ENCODE measurements around the gene SLC24A3.

DNA sequence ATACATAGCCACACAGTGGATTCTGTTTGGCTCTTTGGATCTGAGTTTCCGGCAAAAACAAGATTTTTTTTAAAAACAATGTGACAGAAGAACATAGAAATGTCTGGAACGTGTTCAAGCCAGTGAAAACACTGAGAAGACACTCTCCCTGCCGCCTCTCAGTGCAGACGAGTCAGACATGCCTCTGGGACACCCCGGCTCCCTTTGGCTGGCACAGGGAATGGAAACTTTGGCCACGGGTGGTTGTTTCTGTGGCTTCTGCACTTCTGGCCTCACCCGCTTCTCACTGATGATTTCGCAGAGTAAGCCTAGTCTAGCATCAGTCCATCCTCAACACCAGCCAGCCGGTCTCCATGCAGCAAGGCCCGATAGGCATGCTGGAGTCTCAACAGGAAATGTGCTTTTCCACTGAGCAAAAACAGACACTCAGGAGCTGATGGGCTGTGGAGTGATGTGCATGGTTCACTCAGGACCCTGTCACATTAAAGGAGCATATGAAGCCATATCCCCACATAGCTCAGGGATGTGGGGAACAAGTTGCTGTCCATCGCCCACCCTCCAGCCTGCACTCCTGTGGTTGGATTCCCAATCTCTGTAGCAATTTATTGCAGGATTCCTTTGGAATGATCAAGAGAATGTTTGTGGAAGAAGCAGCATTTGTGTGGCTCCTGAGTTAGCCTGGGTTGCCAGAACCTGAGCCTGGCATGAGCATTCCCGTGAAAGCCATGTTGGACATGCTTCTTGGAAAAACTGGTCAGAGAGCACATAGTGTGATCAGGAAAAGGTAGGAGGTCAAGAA is 283.7 kb downstream of the SLC24A3 start:
- TF ChIP-seq FOXK2 (IDR thresholded peaks at IDR 0.05) (no peak), ZNF384 (IDR thresholded peaks at IDR 0.05) (no peak), SUZ12 (IDR thresholded peaks at IDR 0.05) (no peak), CTBP1 (IDR thresholded peaks at IDR 0.05; ENCODE audit: borderline replicate concordance) (no peak), BHLHE40 (IDR thresholded peaks at IDR 0.05; ENCODE audit: borderline replicate concordance) (no peak), LEF1 (IDR thresholded peaks at IDR 0.05; ENCODE audit: borderline replicate concordance) (no peak), ELF4 (IDR thresholded peaks at IDR 0.05) (no peak), SP1 (IDR thresholded peaks at IDR 0.05) (no peak), FOXA1 (IDR thresholded peaks at IDR 0.05) (no peak), FOXM1 (IDR thresholded peaks at IDR 0.05; ENCODE audit: borderline replicate concordance) (no peak), L3MBTL2 (conservative IDR thresholded peaks at IDR 0.05) (no peak)
